ENCODE measurements around the gene SERPINE2.

The SERPINE2 gene

DNA sequence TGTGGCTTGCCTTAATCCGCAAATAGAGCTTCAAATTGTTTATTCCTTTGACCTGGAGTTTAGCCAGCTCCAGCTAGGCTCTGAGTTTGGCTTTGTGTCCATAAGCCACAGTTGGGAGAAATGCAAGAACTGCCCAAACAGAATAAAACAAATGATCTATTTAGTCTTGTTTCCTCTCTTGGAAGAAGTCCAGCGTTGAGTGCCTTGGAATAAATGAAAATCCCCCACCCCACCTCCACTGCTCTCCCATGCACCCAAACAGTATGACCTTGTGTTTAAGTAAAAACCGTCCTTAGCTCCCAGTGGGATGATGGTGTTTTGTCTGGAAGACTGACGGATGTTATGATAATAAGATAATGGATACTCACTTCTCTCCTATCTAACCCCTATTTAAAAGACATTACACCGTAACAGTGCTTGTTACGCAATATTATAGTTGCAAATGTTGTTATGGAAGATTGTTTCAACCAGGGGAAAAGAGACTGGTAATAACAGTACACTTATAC is 3.2 kb upstream of the SERPINE2 start:
- DNase-seq, result no peak

GRCh38 chr2:224041554-224041953 is 2.5 kb upstream of the SERPINE2 start:
- DNase-seq, result no peak

- no peak for DNase-seq
Measured at GRCh38 chr2:224040753-224041152, 1.7 kb upstream of the SERPINE2 start.

- no peak for DNase-seq
Measured at GRCh38 chr2:224039770-224040440, 819 bp upstream of the SERPINE2 start.

DNA sequence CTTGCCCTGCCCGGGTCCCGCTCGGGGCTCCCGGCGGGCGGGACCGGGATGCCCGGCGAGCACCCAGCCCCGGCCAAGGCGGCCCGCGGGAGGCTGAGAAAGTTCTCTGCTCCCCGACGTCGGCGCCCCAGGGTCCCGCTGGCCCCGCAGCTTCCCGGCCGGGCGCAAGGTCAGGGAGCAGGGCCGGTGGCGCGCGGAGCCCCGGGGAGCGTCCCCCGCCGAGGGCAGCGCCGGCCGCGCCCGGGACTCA is 331 bp downstream of the SERPINE2 start:
- DNase-seq, result no peak

- DNase-seq, result peak; percentile 69
Measured at GRCh38 chr2:224038049-224038829, 847 bp downstream of the SERPINE2 start.

DNA sequence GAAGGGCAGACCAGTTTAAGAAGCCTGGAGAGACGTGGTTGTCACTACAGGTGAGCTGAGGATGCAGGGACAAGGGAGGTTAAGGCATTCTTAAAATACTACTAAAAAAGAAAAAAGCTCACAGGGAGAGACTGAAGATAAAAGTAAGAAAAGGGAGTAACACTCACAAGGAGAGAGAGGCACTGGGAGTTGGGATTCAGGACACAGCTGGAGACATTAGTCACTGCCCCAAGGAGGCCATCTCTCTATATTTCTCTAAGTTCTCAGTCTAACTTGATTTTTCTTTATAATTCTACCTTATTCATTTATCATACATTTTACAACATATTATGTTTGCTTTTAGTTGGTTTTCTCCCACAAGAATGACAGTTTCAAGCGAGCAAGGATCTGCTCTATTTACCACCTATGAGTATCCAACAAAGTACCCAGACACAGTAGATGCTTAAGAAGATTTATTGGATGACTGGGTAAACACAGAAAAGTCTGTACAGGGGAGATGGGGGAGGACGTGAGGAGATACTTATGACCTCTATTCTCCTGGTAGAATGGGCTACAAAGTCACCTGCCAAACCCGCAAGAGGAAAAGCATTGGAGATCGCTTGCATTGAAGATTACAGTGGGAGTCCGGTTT is 2.2 kb downstream of the SERPINE2 start:
- DNase-seq, result no peak

GRCh38 chr2:224034017-224034416 is 5.1 kb downstream of the SERPINE2 start:
- DNase-seq, result peak; percentile 48

DNA sequence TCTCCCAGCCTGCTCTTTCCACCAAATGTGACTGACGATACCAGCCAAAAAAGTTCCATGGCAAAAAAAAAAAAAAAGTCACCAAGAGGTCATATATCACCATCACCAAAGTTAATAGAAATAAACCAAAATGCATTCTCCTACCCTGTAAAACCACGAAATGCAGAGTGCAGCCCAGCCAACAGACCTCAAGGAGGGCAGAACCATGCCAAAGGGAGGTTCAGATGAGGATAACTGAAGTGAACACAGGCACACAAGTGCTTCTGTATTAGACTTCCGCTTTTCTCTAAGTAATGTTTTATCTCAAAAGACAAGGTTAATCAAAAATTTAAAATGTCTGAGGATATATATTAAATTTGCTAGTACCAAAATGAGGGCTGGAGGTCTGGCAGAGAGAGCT is 5.5 kb downstream of the SERPINE2 start:
- DNase-seq, result peak; percentile 77

- DNase-seq, result no peak
Measured at GRCh38 chr2:224032283-224032682, 6.8 kb downstream of the SERPINE2 start.

DNA sequence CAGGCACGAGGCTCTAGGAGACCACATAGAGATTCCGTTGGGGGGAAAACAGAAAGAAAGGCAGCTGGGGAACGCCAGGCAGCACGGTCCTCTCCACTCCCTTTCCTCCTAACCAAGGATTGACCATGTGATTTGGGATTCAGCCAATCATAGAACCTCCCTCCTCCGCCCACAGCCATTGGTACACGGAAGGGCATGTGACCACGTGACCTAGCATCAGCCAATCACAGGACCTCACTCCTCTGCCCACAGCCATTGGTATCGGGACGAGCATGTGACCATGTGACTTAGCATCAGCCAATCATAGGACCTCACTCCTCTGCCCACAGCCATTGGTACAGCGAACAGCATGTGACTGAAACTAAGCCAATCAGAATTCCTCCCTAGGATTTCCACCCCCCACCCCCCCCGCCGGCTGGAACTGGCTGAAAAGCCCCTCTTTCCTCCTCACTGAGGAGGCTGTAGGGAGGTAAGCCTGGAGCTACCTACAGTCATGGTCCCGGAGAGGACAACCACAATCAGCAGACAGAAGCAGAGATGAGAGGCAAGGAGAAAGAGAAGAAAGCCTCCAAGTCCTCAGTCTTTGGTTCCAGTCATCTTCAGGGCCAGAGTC is 7.6 kb downstream of the SERPINE2 start:
- no peak for DNase-seq

DNA sequence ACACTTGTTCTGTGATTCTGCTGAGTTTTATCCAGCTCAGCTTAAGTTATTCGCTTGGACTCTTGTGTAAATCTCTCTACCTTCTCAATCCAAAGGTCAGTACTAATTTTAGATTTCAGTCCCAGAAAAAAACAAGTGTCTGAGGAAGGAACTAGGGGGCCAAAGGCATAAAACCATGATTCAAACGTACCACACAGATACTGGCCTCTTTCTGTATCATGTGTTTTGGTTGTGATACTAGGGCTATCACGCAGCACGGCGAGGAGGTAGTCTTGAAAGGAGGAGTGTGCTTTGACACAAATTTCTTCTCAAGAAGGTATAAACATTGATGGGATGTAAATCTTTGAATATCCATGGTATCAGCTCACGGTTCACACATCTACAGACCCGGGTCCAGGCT is 8.3 kb downstream of the SERPINE2 start:
- no peak for DNase-seq

DNA sequence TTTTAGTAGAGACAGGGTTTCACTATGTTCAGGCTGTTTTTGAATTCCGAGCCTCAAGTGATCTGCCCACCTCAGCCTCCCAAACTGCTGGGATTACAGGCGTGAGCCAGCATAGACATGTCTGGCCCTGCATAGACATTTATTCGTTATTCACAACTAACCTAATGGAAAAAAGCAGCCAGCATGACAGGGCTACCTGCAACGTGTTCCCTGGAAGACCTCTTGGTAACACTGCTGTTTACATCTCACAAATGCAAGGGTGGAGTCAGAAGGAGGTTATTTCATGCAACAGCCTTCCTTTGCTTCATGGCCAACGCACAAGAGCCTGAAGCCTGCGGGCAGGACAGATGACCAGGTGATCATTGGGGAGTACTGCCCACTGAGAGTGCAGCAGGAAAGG is 9.2 kb downstream of the SERPINE2 start:
- no peak for DNase-seq

DNA sequence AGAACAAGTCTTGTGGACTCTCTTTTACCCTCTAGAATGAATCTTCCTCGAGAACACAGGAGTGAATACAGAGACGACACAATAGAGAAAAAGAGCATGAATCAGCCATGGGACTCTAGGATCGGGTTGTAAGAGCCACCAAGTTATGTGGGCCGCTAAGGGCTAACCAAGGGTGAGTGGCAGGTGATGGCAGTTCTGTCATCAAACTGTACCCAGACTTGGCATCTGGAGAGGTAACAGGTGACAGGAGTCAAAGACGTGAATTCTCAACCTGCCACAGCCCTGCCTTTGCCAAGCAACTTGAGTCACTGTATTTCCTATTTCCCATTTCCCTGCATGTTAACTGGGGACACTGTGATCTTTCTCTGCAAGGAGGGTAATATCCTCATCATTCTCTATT is 11.2 kb downstream of the SERPINE2 start:
- no peak for DNase-seq

GRCh38 chr2:224027070-224027469 is 12.0 kb downstream of the SERPINE2 start:
- peak; percentile 71 for DNase-seq

DNA sequence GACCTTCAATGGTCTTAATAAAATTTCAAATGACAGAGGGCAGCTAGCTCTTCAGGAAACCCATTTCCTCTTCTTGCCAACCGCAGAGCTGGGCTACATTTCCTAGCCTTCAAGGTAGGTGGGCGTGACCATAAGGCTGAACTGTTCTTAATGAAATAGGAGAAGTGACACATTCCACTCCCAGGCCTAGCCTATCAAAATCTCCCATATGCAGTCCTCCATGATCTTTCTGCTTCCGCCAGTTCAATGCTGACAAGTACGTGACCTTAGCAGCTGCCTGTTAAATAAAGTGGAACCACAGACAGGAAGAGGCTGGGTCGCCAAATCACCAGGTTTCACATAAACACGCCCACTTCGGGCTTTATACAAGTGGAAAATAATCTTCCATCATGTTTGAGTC is 13.2 kb downstream of the SERPINE2 start:
- DNase-seq, result peak; percentile 95

- no peak for DNase-seq
Measured at GRCh38 chr2:224024270-224024669, 14.8 kb downstream of the SERPINE2 start.

- DNase-seq, result no peak
Measured at GRCh38 chr2:224023188-224023587, 15.9 kb downstream of the SERPINE2 start.

- peak; percentile 41 for DNase-seq
Measured at GRCh38 chr2:224022486-224022885, 16.6 kb downstream of the SERPINE2 start.

- DNase-seq, result no peak
Measured at GRCh38 chr2:224020523-224020922, 18.6 kb downstream of the SERPINE2 start.

DNA sequence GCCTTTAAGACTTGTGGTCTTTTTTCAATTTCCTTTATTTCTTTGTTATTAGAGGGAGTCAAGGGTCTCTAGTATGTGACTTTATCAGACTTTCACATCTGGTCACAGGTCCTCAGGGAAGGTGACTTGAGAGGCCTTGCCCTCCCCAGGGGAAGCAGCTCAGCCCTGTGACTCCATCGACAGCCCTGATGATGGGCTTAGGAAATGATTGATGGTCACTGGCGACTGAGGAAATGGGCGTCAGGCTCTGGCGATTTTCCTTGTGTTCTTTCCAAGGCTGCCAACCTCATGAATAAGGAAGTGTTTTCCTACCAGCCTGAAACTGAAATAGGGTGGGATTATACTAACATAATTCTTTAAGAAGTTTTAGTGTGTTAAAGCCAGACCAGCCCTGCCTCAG is 21.1 kb downstream of the SERPINE2 start:
- no peak for DNase-seq

GRCh38 chr2:224016963-224017362 is 22.1 kb downstream of the SERPINE2 start:
- no peak for DNase-seq

GRCh38 chr2:224014336-224014735 is 24.8 kb downstream of the SERPINE2 start:
- no peak for DNase-seq

DNA sequence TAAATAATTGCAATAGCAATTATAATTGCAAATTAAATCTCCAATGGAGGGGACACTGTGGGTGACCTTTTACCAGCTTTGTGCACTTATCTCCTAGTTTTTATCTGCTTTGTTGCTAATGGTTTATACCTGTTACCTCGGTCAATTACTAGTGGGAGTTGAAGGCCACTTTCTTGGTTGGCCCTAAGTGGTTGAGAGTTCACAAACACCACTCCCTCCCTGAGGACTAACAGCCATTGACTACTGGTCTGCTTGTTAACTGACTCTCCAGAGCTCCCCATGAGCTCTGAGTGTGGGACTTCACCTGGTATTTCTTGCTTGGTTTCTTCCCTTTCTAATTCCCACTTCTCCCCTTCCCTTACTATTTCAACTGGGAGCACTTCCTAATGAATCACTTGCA is 27.2 kb downstream of the SERPINE2 start:
- DNase-seq, result no peak
